HG02642 (cell line): ENCODE data around the gene CSHL1.
"Not testable (repeated sequence)": the region's sequence is repeated elsewhere in the genome, so short reads cannot be mapped to it uniquely, and the experiment has no call there.

ENCODE experiments used
- ATAC-seq: cut with Tn5 transposase; IDR thresholded peaks from one replicate; pipeline ENCODE4 v1.9.1; 2021; ENCODE audit warnings: mild to moderate bottlenecking; ENCODE audit not compliant: unreplicated experiment, poor library complexity

Gene CSHL1

GRCh38 chr17:63892316-63893037 lies 18.6 kb downstream of the CSHL1 start:
- ATAC-seq, result not testable (repeated sequence)

GRCh38 chr17:63889026-63889848 lies 21.8 kb downstream of the CSHL1 start:
- not testable (repeated sequence) for ATAC-seq

- not testable (repeated sequence) for ATAC-seq
These were observed 25.9 kb downstream of the CSHL1 start for GRCh38 chr17:63885119-63885518.

- not testable (repeated sequence) for ATAC-seq
These were observed 28.4 kb downstream of the CSHL1 start for GRCh38 chr17:63882626-63883126.

- ATAC-seq, result no peak
These were observed 29.0 kb downstream of the CSHL1 start, which contains the start of gene GH2 for GRCh38 chr17:63881935-63882601. TSS of gene GH2 (minus strand) at chr17:63881944. CDS start at chr17:63881801, 143 bp downstream.

GRCh38 chr17:63881337-63881736 lies 29.7 kb downstream of the CSHL1 start:
- not testable (repeated sequence) for ATAC-seq

- ATAC-seq, result no peak
These were observed 30.4 kb downstream of the CSHL1 start for GRCh38 chr17:63880706-63881105.

GRCh38 chr17:63878413-63878812 lies 32.6 kb downstream of the CSHL1 start:
- ATAC-seq, result not testable (repeated sequence)

GRCh38 chr17:63874693-63875092 lies 36.4 kb downstream of the CSHL1 start:
- not testable (repeated sequence) for ATAC-seq

- not testable (repeated sequence) for ATAC-seq
These were observed 36.9 kb downstream of the CSHL1 start for GRCh38 chr17:63874061-63874626.

- ATAC-seq, result not testable (repeated sequence)
These were observed 37.5 kb downstream of the CSHL1 start, which contains the start of gene CSH2 for GRCh38 chr17:63873577-63873976. TSS of gene CSH2 (minus strand) at chr17:63873677. CDS start at chr17:63873614, 63 bp downstream.

- ATAC-seq, result not testable (repeated sequence)
These were observed 39.3 kb downstream of the CSHL1 start for GRCh38 chr17:63871646-63872365.

- not testable (repeated sequence) for ATAC-seq
These were observed 40.8 kb downstream of the CSHL1 start for GRCh38 chr17:63870292-63870665.

GRCh38 chr17:63869491-63870291 lies 41.4 kb downstream of the CSHL1 start:
- not testable (repeated sequence) for ATAC-seq

GRCh38 chr17:63866625-63867024 lies 44.4 kb downstream of the CSHL1 start:
- not testable (repeated sequence) for ATAC-seq
